HepG2 (cell line): ENCODE measurements around the gene NUBPL. TPM values are rescaled to one million over a fixed set of nuclear protein-coding genes. Genes with fewer than 3 reads are reported as not detected.

Source experiments
- BRD4 ChIP-seq: sonication (generic); formaldehyde crosslinking; IDR thresholded peaks from 2 replicates; pipeline ENCODE4 v1.4.0; 2020; ENCODE audit warnings: missing genetic modification reagents
- CENPX ChIP-seq: sonication (generic); formaldehyde crosslinking; IDR thresholded peaks from 2 replicates; pipeline ENCODE4 v1.9.0; 2021; ENCODE audit warnings: mild to moderate bottlenecking, missing genetic modification reagents, moderate library complexity
- HDAC6 ChIP-seq: fragments of 200-600 bp; sonication (generic); IDR thresholded peaks from 2 replicates; pipeline ENCODE4 v1.7.0; 2017; ENCODE audit warnings: mild to moderate bottlenecking, antibody characterized with exemption, low read length, low read depth
- JUN ChIP-seq: sonication (generic); formaldehyde crosslinking; IDR thresholded peaks from 2 replicates; pipeline ENCODE4 v1.4.0; 2020; ENCODE audit warnings: mild to moderate bottlenecking, missing genetic modification reagents
- MAF1 ChIP-seq: sonication (generic); formaldehyde crosslinking; IDR thresholded peaks from 2 replicates; pipeline ENCODE4 v1.5.0; 2020; ENCODE audit warnings: missing genetic modification reagents, borderline replicate concordance
- TCF7 ChIP-seq: sonication (generic); IDR thresholded peaks from 2 replicates; pipeline ENCODE4 v1.6.1; 2016; ENCODE audit warnings: antibody characterized with exemption, low read depth
- ZBTB3 ChIP-seq: sonication (generic); formaldehyde crosslinking; IDR thresholded peaks from 2 replicates; pipeline ENCODE4 v1.4.0; 2020; ENCODE audit warnings: low read depth, mild to moderate bottlenecking, moderate library complexity, missing genetic modification reagents, borderline replicate concordance
- ZNF543 ChIP-seq: sonication (generic); formaldehyde crosslinking; IDR thresholded peaks from 2 replicates; pipeline ENCODE4 v1.4.0; 2020; ENCODE audit warnings: mild to moderate bottlenecking, missing genetic modification reagents
- polyA plus RNA-seq, 8 experiments: library from polyadenylated mRNA; depleted of rRNA in 3 of 8; stranded (reverse) in 7 of 8; unstranded in 1 of 8; fragments of >200 nt; fragmentation: Illumina TruSeq in 4 of 8; extraction: Trizol in 4 of 8; gene quantifications; 2 replicates each; pipeline versions ENCODE4 v1.2.1 to v1.2.3, GENCODE V29; 2011 to 2016; ENCODE audit warnings: low read depth in 4 of 8, missing spikeins in 1 of 8, mixed read lengths in 1 of 8; ENCODE audit not compliant: insufficient read depth in 1 of 8
- total RNA-seq, 5 experiments: library from RNA; depleted of rRNA; stranded (reverse); fragments of >200 nt; fragmentation: Illumina TruSeq; extraction: Trizol; gene quantifications; 2 replicates each; pipeline ENCODE4 v1.2.3, GENCODE V29; 2016; ENCODE audit warnings: low read depth in 1 of 5
- TF ChIP-seq, protein P1 (sequence below): sonication (generic); formaldehyde crosslinking; IDR thresholded peaks from 2 replicates; pipeline ENCODE4 v1.4.0; 2020; ENCODE audit warnings: missing genetic modification reagents, borderline replicate concordance
- TF ChIP-seq, protein P2 (sequence below): sonication (generic); formaldehyde crosslinking; IDR thresholded peaks from 2 replicates; pipeline ENCODE4 v1.5.1; 2020; ENCODE audit warnings: mild to moderate bottlenecking, moderate library complexity, missing genetic modification reagents
- TF ChIP-seq, protein P3 (sequence below): sonication (generic); formaldehyde crosslinking; IDR thresholded peaks from 2 replicates; pipeline ENCODE4 v1.5.0; 2020; ENCODE audit warnings: missing genetic modification reagents
- TF ChIP-seq, protein P4 (sequence below): sonication (generic); formaldehyde crosslinking; IDR thresholded peaks from 2 replicates; pipeline ENCODE4 v1.4.0; 2020; ENCODE audit warnings: missing genetic modification reagents
- TF ChIP-seq, protein P5 (sequence below): sonication (generic); formaldehyde crosslinking; IDR thresholded peaks from 2 replicates; pipeline ENCODE4 v1.5.1; 2020; ENCODE audit warnings: missing genetic modification reagents, mild to moderate bottlenecking, borderline replicate concordance
- TF ChIP-seq, protein P6 (sequence below): sonication (generic); formaldehyde crosslinking; IDR thresholded peaks from 2 replicates; pipeline ENCODE4 v1.5.0; 2020; ENCODE audit warnings: missing genetic modification reagents
- TF ChIP-seq, protein P7 (sequence below): sonication (generic); formaldehyde crosslinking; conservative IDR thresholded peaks from 2 replicates; pipeline ENCODE4 v1.8.0; 2022; ENCODE audit warnings: missing genetic modification reagents

The NUBPL gene
- total and polyA plus RNA-seq, 2 of the 13 experiments (the other 11 are each of a cell fraction or from before 2014, with no cell fraction given) = 21.3 to 44.1 TPM

DNA sequence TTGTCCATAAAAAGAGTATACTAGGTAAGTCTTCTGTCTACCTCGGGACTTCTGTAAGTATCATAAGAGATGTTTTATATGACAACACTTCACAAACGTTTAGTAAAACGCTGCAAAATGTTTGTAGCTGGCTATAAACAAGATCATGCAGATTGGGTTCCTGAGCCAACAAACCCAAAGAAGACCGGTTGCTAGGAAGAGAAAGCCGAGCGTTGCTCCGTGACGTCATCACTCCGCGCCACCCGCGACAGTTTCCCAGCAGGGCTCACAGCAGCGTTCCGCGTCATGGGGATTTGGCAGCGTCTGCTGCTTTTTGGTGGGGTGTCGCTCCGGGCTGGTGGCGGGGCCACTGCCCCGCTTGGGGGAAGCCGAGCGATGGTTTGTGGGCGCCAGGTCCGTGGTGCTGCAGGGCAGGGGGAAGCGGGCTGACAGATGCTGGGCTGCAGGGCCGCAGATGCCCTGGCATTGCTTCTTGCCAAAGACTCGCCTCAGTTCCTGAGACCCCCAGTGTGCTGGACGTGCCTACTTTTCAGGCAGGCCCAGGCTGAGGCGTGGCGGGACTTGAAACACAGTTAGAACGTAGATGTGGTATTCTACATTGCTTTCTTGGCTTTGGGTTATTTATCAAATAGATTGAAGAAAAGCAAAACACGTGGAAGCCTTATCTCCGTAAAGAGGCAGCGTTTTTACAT is at the start of gene NUBPL (continued):
- TF ChIP-seq, protein P1, sequence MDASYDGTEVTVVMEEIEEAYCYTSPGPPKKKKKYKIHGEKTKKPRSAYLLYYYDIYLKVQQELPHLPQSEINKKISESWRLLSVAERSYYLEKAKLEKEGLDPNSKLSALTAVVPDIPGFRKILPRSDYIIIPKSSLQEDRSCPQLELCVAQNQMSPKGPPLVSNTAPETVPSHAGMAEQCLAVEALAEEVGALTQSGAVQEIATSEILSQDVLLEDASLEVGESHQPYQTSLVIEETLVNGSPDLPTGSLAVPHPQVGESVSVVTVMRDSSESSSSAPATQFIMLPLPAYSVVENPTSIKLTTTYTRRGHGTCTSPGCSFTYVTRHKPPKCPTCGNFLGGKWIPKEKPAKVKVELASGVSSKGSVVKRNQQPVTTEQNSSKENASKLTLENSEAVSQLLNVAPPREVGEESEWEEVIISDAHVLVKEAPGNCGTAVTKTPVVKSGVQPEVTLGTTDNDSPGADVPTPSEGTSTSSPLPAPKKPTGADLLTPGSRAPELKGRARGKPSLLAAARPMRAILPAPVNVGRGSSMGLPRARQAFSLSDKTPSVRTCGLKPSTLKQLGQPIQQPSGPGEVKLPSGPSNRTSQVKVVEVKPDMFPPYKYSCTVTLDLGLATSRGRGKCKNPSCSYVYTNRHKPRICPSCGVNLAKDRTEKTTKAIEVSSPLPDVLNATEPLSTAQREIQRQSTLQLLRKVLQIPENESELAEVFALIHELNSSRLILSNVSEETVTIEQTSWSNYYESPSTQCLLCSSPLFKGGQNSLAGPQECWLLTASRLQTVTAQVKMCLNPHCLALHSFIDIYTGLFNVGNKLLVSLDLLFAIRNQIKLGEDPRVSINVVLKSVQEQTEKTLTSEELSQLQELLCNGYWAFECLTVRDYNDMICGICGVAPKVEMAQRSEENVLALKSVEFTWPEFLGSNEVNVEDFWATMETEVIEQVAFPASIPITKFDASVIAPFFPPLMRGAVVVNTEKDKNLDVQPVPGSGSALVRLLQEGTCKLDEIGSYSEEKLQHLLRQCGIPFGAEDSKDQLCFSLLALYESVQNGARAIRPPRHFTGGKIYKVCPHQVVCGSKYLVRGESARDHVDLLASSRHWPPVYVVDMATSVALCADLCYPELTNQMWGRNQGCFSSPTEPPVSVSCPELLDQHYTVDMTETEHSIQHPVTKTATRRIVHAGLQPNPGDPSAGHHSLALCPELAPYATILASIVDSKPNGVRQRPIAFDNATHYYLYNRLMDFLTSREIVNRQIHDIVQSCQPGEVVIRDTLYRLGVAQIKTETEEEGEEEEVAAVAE = peak; percentile 97
- TF ChIP-seq, protein P2, sequence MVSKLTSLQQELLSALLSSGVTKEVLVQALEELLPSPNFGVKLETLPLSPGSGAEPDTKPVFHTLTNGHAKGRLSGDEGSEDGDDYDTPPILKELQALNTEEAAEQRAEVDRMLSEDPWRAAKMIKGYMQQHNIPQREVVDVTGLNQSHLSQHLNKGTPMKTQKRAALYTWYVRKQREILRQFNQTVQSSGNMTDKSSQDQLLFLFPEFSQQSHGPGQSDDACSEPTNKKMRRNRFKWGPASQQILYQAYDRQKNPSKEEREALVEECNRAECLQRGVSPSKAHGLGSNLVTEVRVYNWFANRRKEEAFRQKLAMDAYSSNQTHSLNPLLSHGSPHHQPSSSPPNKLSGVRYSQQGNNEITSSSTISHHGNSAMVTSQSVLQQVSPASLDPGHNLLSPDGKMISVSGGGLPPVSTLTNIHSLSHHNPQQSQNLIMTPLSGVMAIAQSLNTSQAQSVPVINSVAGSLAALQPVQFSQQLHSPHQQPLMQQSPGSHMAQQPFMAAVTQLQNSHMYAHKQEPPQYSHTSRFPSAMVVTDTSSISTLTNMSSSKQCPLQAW (CRISPR knock-in tag) = no peak; the same call in 1 of the 2 replicates
- peak; percentile 99 for TF ChIP-seq ZBTB3 (CRISPR knock-in tag)
- peak; percentile 96 for TF ChIP-seq ZNF543
- no peak for TF ChIP-seq TCF7
- TF ChIP-seq, protein P3, sequence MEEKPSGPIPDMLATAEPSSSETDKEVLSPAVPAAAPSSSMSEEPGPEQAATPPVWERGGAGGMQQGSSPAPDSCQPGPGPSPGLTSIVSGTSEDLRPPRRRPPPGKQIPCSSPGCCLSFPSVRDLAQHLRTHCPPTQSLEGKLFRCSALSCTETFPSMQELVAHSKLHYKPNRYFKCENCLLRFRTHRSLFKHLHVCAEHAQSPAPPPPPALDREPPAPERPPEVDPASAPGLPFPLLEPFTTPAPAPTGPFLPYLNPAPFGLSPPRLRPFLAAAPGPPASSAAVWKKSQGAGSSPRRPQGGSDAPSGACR = 0 out of 2 replicates have a peak, but pooled peaks have one; percentile 62
- TF ChIP-seq, protein P4, sequence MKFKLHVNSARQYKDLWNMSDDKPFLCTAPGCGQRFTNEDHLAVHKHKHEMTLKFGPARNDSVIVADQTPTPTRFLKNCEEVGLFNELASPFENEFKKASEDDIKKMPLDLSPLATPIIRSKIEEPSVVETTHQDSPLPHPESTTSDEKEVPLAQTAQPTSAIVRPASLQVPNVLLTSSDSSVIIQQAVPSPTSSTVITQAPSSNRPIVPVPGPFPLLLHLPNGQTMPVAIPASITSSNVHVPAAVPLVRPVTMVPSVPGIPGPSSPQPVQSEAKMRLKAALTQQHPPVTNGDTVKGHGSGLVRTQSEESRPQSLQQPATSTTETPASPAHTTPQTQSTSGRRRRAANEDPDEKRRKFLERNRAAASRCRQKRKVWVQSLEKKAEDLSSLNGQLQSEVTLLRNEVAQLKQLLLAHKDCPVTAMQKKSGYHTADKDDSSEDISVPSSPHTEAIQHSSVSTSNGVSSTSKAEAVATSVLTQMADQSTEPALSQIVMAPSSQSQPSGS = peak; percentile 98
- no peak for TF ChIP-seq MAF1 (CRISPR knock-in tag)
- peak; percentile 89 for TF ChIP-seq JUN (CRISPR knock-in tag)
- TF ChIP-seq HDAC6 = no peak
- TF ChIP-seq, protein P5, sequence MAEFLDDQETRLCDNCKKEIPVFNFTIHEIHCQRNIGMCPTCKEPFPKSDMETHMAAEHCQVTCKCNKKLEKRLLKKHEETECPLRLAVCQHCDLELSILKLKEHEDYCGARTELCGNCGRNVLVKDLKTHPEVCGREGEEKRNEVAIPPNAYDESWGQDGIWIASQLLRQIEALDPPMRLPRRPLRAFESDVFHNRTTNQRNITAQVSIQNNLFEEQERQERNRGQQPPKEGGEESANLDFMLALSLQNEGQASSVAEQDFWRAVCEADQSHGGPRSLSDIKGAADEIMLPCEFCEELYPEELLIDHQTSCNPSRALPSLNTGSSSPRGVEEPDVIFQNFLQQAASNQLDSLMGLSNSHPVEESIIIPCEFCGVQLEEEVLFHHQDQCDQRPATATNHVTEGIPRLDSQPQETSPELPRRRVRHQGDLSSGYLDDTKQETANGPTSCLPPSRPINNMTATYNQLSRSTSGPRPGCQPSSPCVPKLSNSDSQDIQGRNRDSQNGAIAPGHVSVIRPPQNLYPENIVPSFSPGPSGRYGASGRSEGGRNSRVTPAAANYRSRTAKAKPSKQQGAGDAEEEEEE = peak; percentile 98
- TF ChIP-seq, protein P6, sequence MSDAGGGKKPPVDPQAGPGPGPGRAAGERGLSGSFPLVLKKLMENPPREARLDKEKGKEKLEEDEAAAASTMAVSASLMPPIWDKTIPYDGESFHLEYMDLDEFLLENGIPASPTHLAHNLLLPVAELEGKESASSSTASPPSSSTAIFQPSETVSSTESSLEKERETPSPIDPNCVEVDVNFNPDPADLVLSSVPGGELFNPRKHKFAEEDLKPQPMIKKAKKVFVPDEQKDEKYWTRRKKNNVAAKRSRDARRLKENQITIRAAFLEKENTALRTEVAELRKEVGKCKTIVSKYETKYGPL (CRISPR knock-in tag) = peak; percentile 13; the same call in 1 of the 2 replicates
- TF ChIP-seq CENPX = no peak
- peak; percentile 94; the same call in 1 of the 2 replicates for TF ChIP-seq BRD4 (CRISPR knock-in tag)
- TF ChIP-seq, protein P7, sequence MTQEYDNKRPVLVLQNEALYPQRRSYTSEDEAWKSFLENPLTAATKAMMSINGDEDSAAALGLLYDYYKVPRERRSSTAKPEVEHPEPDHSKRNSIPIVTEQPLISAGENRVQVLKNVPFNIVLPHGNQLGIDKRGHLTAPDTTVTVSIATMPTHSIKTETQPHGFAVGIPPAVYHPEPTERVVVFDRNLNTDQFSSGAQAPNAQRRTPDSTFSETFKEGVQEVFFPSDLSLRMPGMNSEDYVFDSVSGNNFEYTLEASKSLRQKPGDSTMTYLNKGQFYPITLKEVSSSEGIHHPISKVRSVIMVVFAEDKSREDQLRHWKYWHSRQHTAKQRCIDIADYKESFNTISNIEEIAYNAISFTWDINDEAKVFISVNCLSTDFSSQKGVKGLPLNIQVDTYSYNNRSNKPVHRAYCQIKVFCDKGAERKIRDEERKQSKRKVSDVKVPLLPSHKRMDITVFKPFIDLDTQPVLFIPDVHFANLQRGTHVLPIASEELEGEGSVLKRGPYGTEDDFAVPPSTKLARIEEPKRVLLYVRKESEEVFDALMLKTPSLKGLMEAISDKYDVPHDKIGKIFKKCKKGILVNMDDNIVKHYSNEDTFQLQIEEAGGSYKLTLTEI (CRISPR knock-in tag) = no peak
